ENCODE measurements around the gene ELSPBP1. TPM values are rescaled to one million over a fixed set of nuclear protein-coding genes. Genes with fewer than 3 reads are reported as not detected.

The ELSPBP1 gene
- total RNA-seq, 2 donors from 2014 or later, result not detected

DNA sequence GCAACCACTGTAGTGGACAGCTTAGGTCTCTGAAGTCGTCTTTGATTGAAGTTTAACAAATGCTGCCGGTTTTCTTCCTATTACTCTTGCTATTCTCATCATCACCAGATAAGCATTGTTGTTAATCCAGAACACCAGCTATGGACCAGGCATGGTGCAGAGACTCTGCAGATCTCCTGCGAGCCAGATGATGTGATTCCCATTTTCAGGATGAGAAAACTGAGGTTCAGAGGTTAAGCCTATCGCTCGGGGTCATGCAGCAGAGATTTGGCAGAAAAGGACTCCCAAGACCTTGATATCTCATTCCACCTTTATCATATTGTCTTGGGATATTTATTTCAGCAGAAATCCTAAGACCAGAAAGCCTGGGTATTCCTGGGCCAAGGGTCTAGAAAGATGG, 65.9 kb downstream of the ELSPBP1 start:
- H3K9me3 ChIP-seq (ENCODE audit: control insufficient read depth, low read length), result no peaks in the 10 kb centered on the region
- Mint-ChIP-seq H3K36me3 (ENCODE audit: low read depth) (peaks cover 2% of the 10 kb centered on the region), H3K27ac (no peak overlapping the region), H3K9me3 (peaks cover 5% of the 10 kb centered on the region), H3K4me1 (peaks cover 5% of the 10 kb centered on the region), H3K4me3 (no peak overlapping the region), H3K27me3 (ENCODE audit: insufficient read depth) (peaks cover 1% of the 10 kb centered on the region)
- H3K27me3 ChIP-seq (ENCODE audit: control insufficient read depth, insufficient read depth, low read length, poor library complexity, severe bottlenecking), result no peaks in the 10 kb centered on the region
- no peak overlapping the region for H3K27ac ChIP-seq (ENCODE audit: low read depth, low read length)
- no peaks in the 10 kb centered on the region for H3K4me1 ChIP-seq (ENCODE audit: control insufficient read depth, insufficient read depth, low read length)
- H3K36me3 ChIP-seq (ENCODE audit: control insufficient read depth, insufficient read depth, low read length), result no peaks in the 10 kb centered on the region
- H3K9ac ChIP-seq (ENCODE audit: extremely low read depth, low read length, poor library complexity, severe bottlenecking), result no peak overlapping the region
- 80 to 94% methylated on average over 2 to 5 of the region's 5 CpGs for WGBS, 2 experiments (ENCODE audit: insufficient coverage in 1 of 2, insufficient read length in 1 of 2)
- no peak for DNase-seq
- no peak overlapping the region for H3K4me3 ChIP-seq (ENCODE audit: low read length)
- TF ChIP-seq, protein P1, sequence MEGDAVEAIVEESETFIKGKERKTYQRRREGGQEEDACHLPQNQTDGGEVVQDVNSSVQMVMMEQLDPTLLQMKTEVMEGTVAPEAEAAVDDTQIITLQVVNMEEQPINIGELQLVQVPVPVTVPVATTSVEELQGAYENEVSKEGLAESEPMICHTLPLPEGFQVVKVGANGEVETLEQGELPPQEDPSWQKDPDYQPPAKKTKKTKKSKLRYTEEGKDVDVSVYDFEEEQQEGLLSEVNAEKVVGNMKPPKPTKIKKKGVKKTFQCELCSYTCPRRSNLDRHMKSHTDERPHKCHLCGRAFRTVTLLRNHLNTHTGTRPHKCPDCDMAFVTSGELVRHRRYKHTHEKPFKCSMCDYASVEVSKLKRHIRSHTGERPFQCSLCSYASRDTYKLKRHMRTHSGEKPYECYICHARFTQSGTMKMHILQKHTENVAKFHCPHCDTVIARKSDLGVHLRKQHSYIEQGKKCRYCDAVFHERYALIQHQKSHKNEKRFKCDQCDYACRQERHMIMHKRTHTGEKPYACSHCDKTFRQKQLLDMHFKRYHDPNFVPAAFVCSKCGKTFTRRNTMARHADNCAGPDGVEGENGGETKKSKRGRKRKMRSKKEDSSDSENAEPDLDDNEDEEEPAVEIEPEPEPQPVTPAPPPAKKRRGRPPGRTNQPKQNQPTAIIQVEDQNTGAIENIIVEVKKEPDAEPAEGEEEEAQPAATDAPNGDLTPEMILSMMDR (conservative IDR thresholded peaks at IDR 0.05), result no peak

DNA sequence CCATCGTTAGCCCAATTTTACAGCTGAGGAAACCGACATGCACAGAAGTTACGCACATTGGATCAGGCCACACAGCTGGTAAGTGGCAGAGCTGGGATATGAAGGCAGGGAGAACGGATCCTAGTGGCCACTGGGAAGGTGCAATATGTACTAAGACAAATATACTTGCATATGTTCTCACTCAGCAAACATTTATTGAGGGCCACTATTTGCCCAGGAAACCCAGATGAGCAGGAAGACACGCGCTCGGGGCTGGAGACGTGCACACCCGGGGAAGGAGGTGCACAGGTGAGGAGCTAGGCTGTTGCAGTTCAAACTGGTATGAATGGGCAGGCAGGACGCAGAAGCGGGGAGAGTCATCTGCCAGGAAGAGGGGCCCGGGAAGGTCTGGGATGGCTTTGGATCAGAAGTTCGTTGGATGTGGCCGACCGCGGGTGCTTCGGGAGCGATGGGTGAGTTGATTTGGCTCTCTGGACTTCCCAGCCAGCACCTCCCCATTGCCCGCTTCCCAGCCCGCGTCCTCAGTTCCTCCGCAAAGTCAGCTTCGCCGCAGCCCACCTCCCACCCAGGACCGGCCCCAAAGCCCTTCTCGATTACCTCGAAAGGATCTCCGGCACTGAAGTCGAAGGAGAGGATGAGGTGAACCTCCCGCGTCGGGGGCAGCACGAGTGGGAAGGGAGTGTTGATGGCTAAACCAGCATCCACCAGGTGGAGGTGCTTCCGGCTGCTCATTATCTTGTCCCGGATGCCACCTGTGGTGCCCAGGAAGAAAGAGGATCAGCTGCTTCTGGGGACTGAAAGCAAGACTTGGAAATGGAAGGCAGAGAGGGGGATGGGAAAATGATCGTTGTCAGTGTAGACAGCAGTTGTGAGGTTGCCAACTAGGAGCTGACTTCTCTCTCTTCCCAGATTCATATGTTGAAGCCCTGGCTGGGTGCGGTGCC, 67.2 kb downstream of the ELSPBP1 start:
- DNase-seq, result peak; percentile 65
- TF ChIP-seq, protein P1 (conservative IDR thresholded peaks at IDR 0.05), result peak; percentile 38
- peaks cover 1% of the 10 kb centered on the region for H3K27me3 Mint-ChIP-seq (ENCODE audit: insufficient read depth)
- peak overlapping the region; percentile 18 for H3K4me3 Mint-ChIP-seq
- no peak overlapping the region for H3K9ac ChIP-seq (ENCODE audit: extremely low read depth, low read length, poor library complexity, severe bottlenecking)
- peaks cover 5% of the 10 kb centered on the region for H3K9me3 Mint-ChIP-seq
- no peak overlapping the region for H3K27ac Mint-ChIP-seq
- no peaks in the 10 kb centered on the region for H3K27me3 ChIP-seq (ENCODE audit: control insufficient read depth, insufficient read depth, low read length, poor library complexity, severe bottlenecking)
- peaks cover 2% of the 10 kb centered on the region for H3K36me3 Mint-ChIP-seq (ENCODE audit: low read depth)
- H3K36me3 ChIP-seq (ENCODE audit: control insufficient read depth, insufficient read depth, low read length), result no peaks in the 10 kb centered on the region
- WGBS, 2 experiments (ENCODE audit: insufficient coverage in 1 of 2, insufficient read length in 1 of 2), result 84 to 95% methylated on average over 15 to 37 of the region's 37 CpGs
- H3K4me1 ChIP-seq (ENCODE audit: control insufficient read depth, insufficient read depth, low read length), result no peaks in the 10 kb centered on the region
- no peak overlapping the region for H3K27ac ChIP-seq (ENCODE audit: low read depth, low read length)
- H3K4me1 Mint-ChIP-seq, result peaks cover 5% of the 10 kb centered on the region
- H3K9me3 ChIP-seq (ENCODE audit: control insufficient read depth, low read length), result no peaks in the 10 kb centered on the region
- H3K4me3 ChIP-seq (ENCODE audit: low read length), result no peak overlapping the region

DNA sequence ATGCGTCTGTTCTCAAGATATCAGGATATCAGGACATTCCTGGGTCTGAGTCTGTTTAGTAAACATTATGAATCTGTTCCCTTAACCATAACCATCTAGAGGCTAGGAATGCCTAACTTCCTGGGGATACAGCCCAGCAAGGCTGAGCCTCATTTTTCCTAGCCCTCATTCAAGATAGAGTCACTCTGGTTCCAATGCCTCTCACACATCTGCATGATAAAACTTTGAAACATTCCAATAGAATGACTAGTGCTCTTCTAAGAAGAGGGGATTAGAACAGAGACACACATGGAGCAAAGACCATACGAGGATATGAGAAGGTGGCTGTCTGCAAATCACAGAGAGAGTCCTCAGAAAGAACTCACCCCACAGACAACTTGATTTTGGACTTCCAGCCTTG, 70.1 kb downstream of the ELSPBP1 start:
- Mint-ChIP-seq H3K4me1 (peaks cover 6% of the 10 kb centered on the region), H3K4me3 (no peak overlapping the region), H3K27ac (peak overlapping the region; percentile 83), H3K9me3 (peaks cover 5% of the 10 kb centered on the region), H3K27me3 (ENCODE audit: insufficient read depth) (peaks cover 1% of the 10 kb centered on the region), H3K36me3 (ENCODE audit: low read depth) (peaks cover 2% of the 10 kb centered on the region)
- Histone ChIP-seq H3K27me3 (ENCODE audit: control insufficient read depth, insufficient read depth, low read length, poor library complexity, severe bottlenecking) (no peaks in the 10 kb centered on the region), H3K4me3 (ENCODE audit: low read length) (no peak overlapping the region), H3K9ac (ENCODE audit: extremely low read depth, low read length, poor library complexity, severe bottlenecking) (no peak overlapping the region), H3K4me1 (ENCODE audit: control insufficient read depth, insufficient read depth, low read length) (no peaks in the 10 kb centered on the region), H3K9me3 (ENCODE audit: control insufficient read depth, low read length) (no peaks in the 10 kb centered on the region), H3K36me3 (ENCODE audit: control insufficient read depth, insufficient read depth, low read length) (no peaks in the 10 kb centered on the region), H3K27ac (ENCODE audit: low read depth, low read length) (no peak overlapping the region)
- no peak for DNase-seq
- WGBS, 2 experiments (ENCODE audit: insufficient coverage in 1 of 2, insufficient read length in 1 of 2), result 71% methylated on average over 2 of the region's 2 CpGs; no CpG with 5 or more reads in 1 of the 2 experiments
- TF ChIP-seq, protein P1 (conservative IDR thresholded peaks at IDR 0.05), result no peak

All from endodermal cell (in vitro differentiated cells).